ENCODE results near the gene BMPER. TPM values are rescaled to one million over a fixed set of nuclear protein-coding genes. Genes with fewer than 3 reads are reported as not detected.
A peak's percentile ranks its signal among the peaks of the same experiment; 100 is the strongest.

The BMPER gene
- total RNA-seq, 5 donors from 2014 or later (not counting 1 experiment from before 2014, with no cell fraction given) = 0.20 to 0.47 TPM; not detected in 3

DNA sequence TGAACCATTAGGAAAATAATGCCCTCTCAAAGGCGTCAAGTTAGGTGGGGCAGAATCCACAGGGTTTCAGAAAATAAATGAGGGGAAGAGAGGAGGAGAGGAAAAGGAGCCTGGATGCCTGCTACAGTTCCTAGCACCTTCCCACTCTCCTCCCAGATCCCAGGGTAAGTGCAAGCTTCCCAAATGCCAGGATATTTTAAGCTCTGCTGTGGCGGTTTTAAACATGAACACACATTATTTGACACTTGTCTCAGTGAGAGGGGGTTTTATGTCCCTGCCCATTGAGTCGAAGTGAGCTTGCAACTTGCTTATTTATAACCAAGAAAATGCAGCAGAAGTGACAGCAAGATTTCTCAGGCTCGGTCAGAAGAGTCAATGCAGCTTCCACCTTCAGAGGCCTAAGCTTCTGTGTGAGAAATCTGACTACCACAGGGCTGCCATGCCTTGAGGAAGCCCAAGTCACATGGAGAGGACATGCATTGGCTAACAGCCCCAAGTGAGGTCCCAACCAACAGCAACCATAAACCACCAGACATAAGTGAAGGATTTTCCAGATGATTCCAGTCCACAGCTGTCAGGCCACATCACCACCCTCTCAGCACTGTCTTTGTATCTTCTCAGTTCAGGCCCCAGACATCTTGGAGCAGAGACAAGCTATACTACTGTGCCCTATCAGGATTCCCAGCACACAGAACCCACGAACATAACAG, 17.9 kb upstream of the BMPER start:
- Mint-ChIP-seq H3K27ac (no peak overlapping the region), H3K4me1 (no peaks in the 10 kb centered on the region), H3K4me3 (no peak overlapping the region), H3K27me3 (peaks cover 9 to 10% of the 10 kb centered on the region in 2 donors), H3K36me3 (no peaks in the 10 kb centered on the region), H3K9me3 (no peaks in the 10 kb centered on the region)
- ATAC-seq (replicated peaks in 1 of 4) (no peak), DNase-seq (no peak)
- H3K4me3 ChIP-seq (ENCODE audit: control insufficient read depth in 1 of 2, extremely low read depth in 1 of 2, low read length in 1 of 2) = no peak overlapping the region
- H3K4me1 ChIP-seq (ENCODE audit: control insufficient read depth in 1 of 2, extremely low read depth in 1 of 2, insufficient read depth in 2 of 2, low read length in 2 of 2) = no peaks in the 10 kb centered on the region
- WGBS (ENCODE audit: insufficient coverage) = 83% methylated on average over 2 of the region's 5 CpGs
- H3K9me3 ChIP-seq = no peaks in the 10 kb centered on the region
- POLR2A ChIA-PET = no interaction called here
- no peaks in the 10 kb centered on the region for H3K36me3 ChIP-seq (ENCODE audit: control insufficient read depth in 2 of 2, extremely low read depth in 1 of 2, insufficient read depth in 1 of 2, low read length in 1 of 2)
- H3K27ac ChIP-seq (ENCODE audit: low read length) = no peak overlapping the region
- CTCF ChIA-PET = interaction anchor here in 1 of 2 donors (0.8 kb wide), 1 partner anchor 680 kb away, joined by 3 read pairs; no protein-coding TSS in a partner anchor
- peaks cover 0 to 9% of the 10 kb centered on the region in 2 experiments for H3K27me3 ChIP-seq (replicated peaks in 1 of 2; ENCODE audit: control insufficient read depth in 2 of 2, extremely low read depth in 1 of 2, insufficient read depth in 2 of 2, low read length in 1 of 2)

DNA sequence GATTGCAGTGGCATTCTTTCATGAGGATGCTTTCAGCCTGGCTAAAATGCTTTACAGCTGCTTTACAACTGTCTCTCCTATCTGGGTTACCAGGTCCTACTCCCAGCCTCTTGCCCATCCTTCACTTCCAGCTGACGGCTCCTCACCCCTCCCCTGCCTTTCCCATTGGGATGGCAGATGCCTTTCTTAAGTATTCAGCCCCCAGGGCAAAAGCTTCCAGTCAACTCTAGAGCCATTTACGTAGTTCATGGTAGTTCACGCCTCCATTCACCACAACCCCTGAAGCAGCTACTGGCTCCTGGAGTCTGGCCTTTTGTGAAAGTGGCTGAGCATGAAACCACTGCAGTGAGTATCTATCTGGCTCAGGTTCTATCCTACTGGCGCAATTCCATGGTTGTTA, 17.2 kb upstream of the BMPER start:
- Histone ChIP-seq H3K4me3 (ENCODE audit: control insufficient read depth in 1 of 2, extremely low read depth in 1 of 2, low read length in 1 of 2) (no peak overlapping the region), H3K4me1 (ENCODE audit: control insufficient read depth in 1 of 2, extremely low read depth in 1 of 2, insufficient read depth in 2 of 2, low read length in 2 of 2) (no peaks in the 10 kb centered on the region), H3K9me3 (no peaks in the 10 kb centered on the region), H3K27me3 (replicated peaks in 1 of 2; ENCODE audit: control insufficient read depth in 2 of 2, extremely low read depth in 1 of 2, insufficient read depth in 2 of 2, low read length in 1 of 2) (peaks cover 0 to 9% of the 10 kb centered on the region in 2 experiments), H3K27ac (ENCODE audit: low read length) (no peak overlapping the region), H3K36me3 (ENCODE audit: control insufficient read depth in 2 of 2, extremely low read depth in 1 of 2, insufficient read depth in 1 of 2, low read length in 1 of 2) (no peaks in the 10 kb centered on the region)
- DNase-seq (no peak), ATAC-seq (replicated peaks in 1 of 4) (no peak)
- Mint-ChIP-seq H3K27ac (no peak overlapping the region), H3K9me3 (no peaks in the 10 kb centered on the region), H3K36me3 (no peaks in the 10 kb centered on the region), H3K27me3 (peaks cover 14 to 17% of the 10 kb centered on the region in 2 donors), H3K4me1 (no peaks in the 10 kb centered on the region), H3K4me3 (no peak overlapping the region)
- WGBS (ENCODE audit: insufficient coverage) = 80% methylated on average over 3 of the region's 4 CpGs
- ChIA-PET CTCF (interaction anchor here in 1 of 2 donors (0.8 kb wide), 1 partner anchor 681 kb away, joined by 3 read pairs; no protein-coding TSS in a partner anchor), POLR2A (no interaction called here)

DNA sequence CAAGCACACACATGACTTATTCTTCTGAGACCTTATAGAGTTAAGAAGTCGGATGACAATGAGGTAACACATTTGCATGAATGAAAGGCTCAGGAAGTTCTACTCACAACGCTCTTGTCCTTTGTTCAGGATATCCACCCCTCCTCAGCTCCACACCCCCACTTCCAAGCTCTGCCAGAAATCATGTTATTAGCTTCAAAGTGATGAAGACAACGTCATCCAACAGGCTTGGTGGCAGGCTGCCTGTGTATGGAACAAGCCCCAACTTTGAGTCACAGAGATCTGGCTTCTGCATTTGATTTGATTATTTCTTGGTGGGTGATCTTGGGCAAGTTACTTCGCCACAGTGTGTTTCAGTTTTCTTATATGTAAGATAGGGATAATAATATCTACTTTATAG, 12.4 kb upstream of the BMPER start:
- POLR2A ChIA-PET = no interaction called here
- Histone ChIP-seq H3K4me1 (ENCODE audit: control insufficient read depth in 1 of 2, extremely low read depth in 1 of 2, insufficient read depth in 2 of 2, low read length in 2 of 2) (no peaks in the 10 kb centered on the region), H3K36me3 (ENCODE audit: control insufficient read depth in 2 of 2, extremely low read depth in 1 of 2, insufficient read depth in 1 of 2, low read length in 1 of 2) (no peaks in the 10 kb centered on the region), H3K9me3 (no peaks in the 10 kb centered on the region), H3K27me3 (replicated peaks in 1 of 2; ENCODE audit: control insufficient read depth in 2 of 2, extremely low read depth in 1 of 2, insufficient read depth in 2 of 2, low read length in 1 of 2) (peaks cover 2 to 9% of the 10 kb centered on the region in 2 experiments), H3K4me3 (ENCODE audit: control insufficient read depth in 1 of 2, extremely low read depth in 1 of 2, low read length in 1 of 2) (no peak overlapping the region), H3K27ac (ENCODE audit: low read length) (no peak overlapping the region)
- H3K36me3 Mint-ChIP-seq = no peaks in the 10 kb centered on the region
- no peak overlapping the region for H3K27ac Mint-ChIP-seq
- no peaks in the 10 kb centered on the region for H3K9me3 Mint-ChIP-seq
- WGBS (ENCODE audit: insufficient coverage) = 55% methylated on average over 2 of the region's 4 CpGs
- H3K4me3 Mint-ChIP-seq = no peak overlapping the region
- peaks cover 2 to 9% (median 5%) of the 10 kb centered on the region in 3 donors for H3K4me1 Mint-ChIP-seq
- peaks cover 21 to 35% of the 10 kb centered on the region in 2 donors for H3K27me3 Mint-ChIP-seq
- DNase-seq (no peak), ATAC-seq (replicated peaks in 1 of 4) (no peak)
- CTCF ChIA-PET = interaction anchor here in 1 of 2 donors (1.5 kb wide), 1 partner anchor 17 kb away, joined by 3 read pairs; no protein-coding TSS in a partner anchor

DNA sequence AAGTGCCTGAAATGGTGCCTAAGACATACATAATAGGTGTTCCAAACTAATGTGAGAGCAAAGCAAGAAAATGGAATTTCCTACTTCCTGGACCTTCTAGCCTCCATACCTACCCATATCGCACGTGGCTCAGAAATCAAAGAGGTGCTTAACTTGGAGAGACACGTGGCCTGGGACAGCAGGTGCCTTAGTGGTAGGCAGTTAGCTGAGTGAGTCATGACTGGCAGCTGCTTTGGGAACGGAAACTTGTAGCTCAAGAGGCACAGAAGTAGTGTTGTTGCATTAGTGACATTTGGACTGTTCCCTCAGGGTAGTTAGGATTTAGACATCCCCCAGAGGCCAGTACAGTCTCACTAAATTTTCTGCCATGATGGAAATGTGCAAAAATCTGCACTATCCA, 12.0 kb upstream of the BMPER start:
- H3K4me1 ChIP-seq (ENCODE audit: control insufficient read depth in 1 of 2, extremely low read depth in 1 of 2, insufficient read depth in 2 of 2, low read length in 2 of 2) = no peaks in the 10 kb centered on the region
- Mint-ChIP-seq H3K4me3 (no peak overlapping the region), H3K27ac (no peak overlapping the region), H3K27me3 (peaks cover 21 to 40% of the 10 kb centered on the region in 2 donors), H3K9me3 (no peaks in the 10 kb centered on the region), H3K4me1 (peaks cover 2 to 9% (median 5%) of the 10 kb centered on the region in 3 donors), H3K36me3 (no peaks in the 10 kb centered on the region)
- no peak for DNase-seq
- 56% methylated on average over 2 of the region's 4 CpGs for WGBS (ENCODE audit: insufficient coverage)
- ATAC-seq (replicated peaks in 1 of 4) = no peak
- H3K4me3 ChIP-seq (ENCODE audit: control insufficient read depth in 1 of 2, extremely low read depth in 1 of 2, low read length in 1 of 2) = no peak overlapping the region
- H3K36me3 ChIP-seq (ENCODE audit: control insufficient read depth in 2 of 2, extremely low read depth in 1 of 2, insufficient read depth in 1 of 2, low read length in 1 of 2) = no peaks in the 10 kb centered on the region
- peaks cover 2 to 9% of the 10 kb centered on the region in 2 experiments for H3K27me3 ChIP-seq (replicated peaks in 1 of 2; ENCODE audit: control insufficient read depth in 2 of 2, extremely low read depth in 1 of 2, insufficient read depth in 2 of 2, low read length in 1 of 2)
- ChIA-PET CTCF (interaction anchor here (0.9 to 1.5 kb wide), 2 partner anchors 9 to 17 kb away, joined by 3 read pairs; no protein-coding TSS in a partner anchor), POLR2A (no interaction called here)
- H3K27ac ChIP-seq (ENCODE audit: low read length) = no peak overlapping the region
- no peaks in the 10 kb centered on the region for H3K9me3 ChIP-seq

DNA sequence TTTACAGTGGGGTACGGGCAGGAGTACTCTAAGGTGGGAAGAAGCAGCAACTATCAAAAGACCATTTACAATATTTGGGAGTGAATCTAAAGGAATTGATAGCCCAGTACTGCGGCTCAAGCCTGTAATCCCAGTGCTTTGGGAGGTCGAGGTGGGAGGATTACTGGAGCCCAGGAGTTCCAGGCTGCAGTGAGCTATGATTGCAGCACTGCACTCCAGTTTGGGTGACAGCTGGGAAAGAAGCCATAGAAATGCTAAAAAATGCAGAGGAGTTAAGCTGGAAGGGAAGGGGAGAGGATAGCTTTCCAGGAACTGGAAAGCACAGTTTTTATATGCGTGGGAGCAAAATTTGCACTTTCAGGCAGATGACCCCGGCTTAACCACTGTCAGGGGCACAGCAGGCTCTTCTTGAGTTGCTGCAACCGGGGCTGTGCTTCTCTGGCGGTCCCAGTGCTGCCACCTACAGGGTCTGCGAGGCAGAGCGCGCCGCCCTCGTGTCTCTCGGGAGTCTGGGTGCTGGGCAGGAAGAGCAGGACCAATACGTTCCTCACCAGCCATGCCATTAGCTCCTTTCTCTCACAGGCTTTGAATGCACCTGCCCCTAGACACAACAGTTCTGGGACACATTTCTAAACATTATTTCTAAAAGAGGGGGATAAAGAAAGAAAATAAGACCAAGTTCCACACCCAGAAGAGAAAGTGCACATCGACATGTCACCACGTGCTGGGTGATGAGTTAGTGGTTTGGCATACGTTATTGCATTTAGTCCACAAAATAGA, 10.1 kb upstream of the BMPER start:
- H3K4me1 Mint-ChIP-seq = peaks cover 2 to 9% (median 5%) of the 10 kb centered on the region in 3 donors
- no peaks in the 10 kb centered on the region for H3K9me3 ChIP-seq
- POLR2A ChIA-PET = no interaction called here
- H3K4me3 Mint-ChIP-seq = no peak overlapping the region
- no peaks in the 10 kb centered on the region for H3K4me1 ChIP-seq (ENCODE audit: control insufficient read depth in 1 of 2, extremely low read depth in 1 of 2, insufficient read depth in 2 of 2, low read length in 2 of 2)
- H3K36me3 ChIP-seq (ENCODE audit: control insufficient read depth in 2 of 2, extremely low read depth in 1 of 2, insufficient read depth in 1 of 2, low read length in 1 of 2) = no peaks in the 10 kb centered on the region
- ATAC-seq (replicated peaks in 1 of 4) = peak; percentile 64 to 83 (median 76)
- DNase-seq = peak in 34 of 35 experiments; percentile 9 to 70 (median 52)
- CTCF ChIA-PET = interaction anchor here (0.7 to 1.9 kb wide), 7 partner anchors 10 to 710 kb away, joined by 3 to 11 read pairs (median 3); no protein-coding TSS in a partner anchor
- H3K9me3 Mint-ChIP-seq = no peaks in the 10 kb centered on the region
- WGBS (ENCODE audit: insufficient coverage) = 4% methylated on average over 12 of the region's 17 CpGs
- peaks cover 29 to 48% of the 10 kb centered on the region in 2 donors for H3K27me3 Mint-ChIP-seq
- no peaks in the 10 kb centered on the region for H3K36me3 Mint-ChIP-seq
- H3K27me3 ChIP-seq (replicated peaks in 1 of 2; ENCODE audit: control insufficient read depth in 2 of 2, extremely low read depth in 1 of 2, insufficient read depth in 2 of 2, low read length in 1 of 2) = peaks cover 2 to 9% of the 10 kb centered on the region in 2 experiments
- H3K27ac ChIP-seq (ENCODE audit: low read length) = no peak overlapping the region
- no peak overlapping the region for H3K27ac Mint-ChIP-seq
- H3K4me3 ChIP-seq (ENCODE audit: control insufficient read depth in 1 of 2, extremely low read depth in 1 of 2, low read length in 1 of 2) = no peak overlapping the region

DNA sequence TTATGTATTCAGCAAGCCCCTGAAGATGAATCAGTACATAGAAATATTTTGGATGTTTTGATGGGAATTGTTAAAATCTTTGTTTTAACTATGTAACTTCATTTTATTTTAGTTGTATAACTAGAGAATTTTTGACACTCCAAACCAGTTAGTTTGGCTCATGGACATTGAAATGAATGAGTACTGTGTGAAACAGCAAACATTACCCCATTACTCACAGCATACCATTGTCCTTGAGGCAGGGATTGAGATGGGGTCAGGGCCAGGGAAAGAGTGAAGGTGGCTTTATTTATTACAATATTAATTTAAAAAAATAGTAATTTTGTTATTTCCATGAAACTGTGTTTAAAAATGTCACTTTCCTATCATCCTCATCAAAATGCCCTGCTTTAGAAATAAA, 4.8 kb upstream of the BMPER start:
- H3K9me3 ChIP-seq = no peaks in the 10 kb centered on the region
- Mint-ChIP-seq H3K9me3 (no peaks in the 10 kb centered on the region), H3K27ac (no peak overlapping the region), H3K4me3 (no peak overlapping the region), H3K27me3 (peaks cover 47 to 54% of the 10 kb centered on the region in 2 donors), H3K36me3 (no peaks in the 10 kb centered on the region), H3K4me1 (peaks cover 9% of the 10 kb centered on the region in 3 donors)
- no peak overlapping the region for H3K27ac ChIP-seq (ENCODE audit: low read length)
- no peak overlapping the region for H3K4me3 ChIP-seq (ENCODE audit: control insufficient read depth in 1 of 2, extremely low read depth in 1 of 2, low read length in 1 of 2)
- no peaks in the 10 kb centered on the region for H3K36me3 ChIP-seq (ENCODE audit: control insufficient read depth in 2 of 2, extremely low read depth in 1 of 2, insufficient read depth in 1 of 2, low read length in 1 of 2)
- DNase-seq (no peak), ATAC-seq (replicated peaks in 1 of 4) (no peak)
- CTCF ChIA-PET = no interaction called here
- H3K4me1 ChIP-seq (ENCODE audit: control insufficient read depth in 1 of 2, extremely low read depth in 1 of 2, insufficient read depth in 2 of 2, low read length in 2 of 2) = peaks cover 3 to 13% of the 10 kb centered on the region in 2 experiments
- H3K27me3 ChIP-seq (replicated peaks in 1 of 2; ENCODE audit: control insufficient read depth in 2 of 2, extremely low read depth in 1 of 2, insufficient read depth in 2 of 2, low read length in 1 of 2) = peaks cover 19 to 24% of the 10 kb centered on the region in 2 experiments
- POLR2A ChIA-PET = no interaction called here
